Neural cell (in vitro differentiated cells): ENCODE results near the gene NUP62. TPM values are rescaled to one million over a fixed set of nuclear protein-coding genes. Genes with fewer than 3 reads are reported as not detected.

ENCODE experiments used
- H2AFZ ChIP-seq: fragments of 200-600, 300-800 bp; sonication (generic), shearing (Covaris generic); 2 replicates; pipeline ENCODE4 v1.6.0; 2014; ENCODE audit warnings: low read depth, mild to moderate bottlenecking, antibody characterized with exemption, low read length, moderate library complexity
- H3F3A ChIP-seq: fragments of 200-600 bp; shearing (Covaris generic); 2 replicates; pipeline ENCODE4 v1.6.1; 2016; ENCODE audit warnings: mild to moderate bottlenecking, moderate library complexity, mixed read lengths, antibody characterized with exemption, low read length; ENCODE audit not compliant: insufficient read depth, poor library complexity, severe bottlenecking
- H3K27ac ChIP-seq: fragments of 200-600, 300-800 bp; sonication (generic), shearing (Covaris generic); 2 replicates; pipeline ENCODE4 v1.5.1; 2014; ENCODE audit warnings: mild to moderate bottlenecking, low read length, moderate library complexity
- H3K27me3 ChIP-seq: fragments of 300-800, 200-600 bp; sonication (generic), shearing (Covaris generic); 2 replicates; pipeline ENCODE4 v1.6.0; 2014; ENCODE audit warnings: mild to moderate bottlenecking, low read depth, low read length, moderate library complexity; ENCODE audit not compliant: insufficient read depth
- H3K36me3 ChIP-seq: fragments of 300-800, 200-600 bp; sonication (generic), shearing (Covaris generic); 2 replicates; pipeline ENCODE4 v1.5.1; 2014; ENCODE audit warnings: mild to moderate bottlenecking, antibody characterized with exemption, low read length, moderate library complexity; ENCODE audit not compliant: insufficient read depth
- H3K4me2 ChIP-seq: fragments of 300-800, 200-600 bp; sonication (generic), shearing (Covaris generic); 2 replicates; pipeline ENCODE4 v1.6.0; 2014; ENCODE audit warnings: mild to moderate bottlenecking, low read length
- H3K4me3 ChIP-seq: fragments of 300-800, 200-600 bp; sonication (generic), shearing (Covaris generic); 2 replicates; pipeline ENCODE4 v1.5.1; 2014; ENCODE audit warnings: mild to moderate bottlenecking, low read length, moderate library complexity
- H3K79me2 ChIP-seq: fragments of 200-600 bp; shearing (Covaris generic); replicated peaks from 2 replicates; pipeline ENCODE4 v1.6.0; 2014; ENCODE audit warnings: mild to moderate bottlenecking, low read length, moderate library complexity; ENCODE audit not compliant: insufficient read depth
- H3K9ac ChIP-seq: fragments of 300-800, 200-600 bp; sonication (generic), shearing (Covaris generic); 2 replicates; pipeline ENCODE4 v1.6.1; 2016; ENCODE audit warnings: mild to moderate bottlenecking, low read length, mixed read lengths
- H3K9me2 ChIP-seq: fragments of 200-600 bp; shearing (Covaris generic); 2 replicates; pipeline ENCODE4 v1.6.1; 2016; ENCODE audit warnings: mild to moderate bottlenecking, low read length, mixed read lengths; ENCODE audit not compliant: insufficient read depth
- H3K9me3 ChIP-seq: fragments of 200-600, 300-800 bp; sonication (generic), shearing (Covaris generic); 2 replicates; pipeline ENCODE4 v1.6.1; 2016; ENCODE audit warnings: mild to moderate bottlenecking, mixed run types, low read length, moderate library complexity, mixed read lengths
- H4K20me1 ChIP-seq: fragments of 200-600 bp; shearing (Covaris generic); 2 replicates; pipeline ENCODE4 v1.6.1; 2016; ENCODE audit warnings: mild to moderate bottlenecking, mixed run types; ENCODE audit not compliant: insufficient read depth
- CTCF ChIP-seq: fragments of 450-650 bp; IDR thresholded peaks from 2 replicates; pipeline ENCODE4 v1.5.1; 2014; ENCODE audit warnings: antibody characterized with exemption, mild to moderate bottlenecking, moderate library complexity; ENCODE audit not compliant: poor library complexity, severe bottlenecking
- EP300 ChIP-seq: fragments of 450-650 bp; conservative IDR thresholded peaks from 2 replicates; pipeline ENCODE4 v1.6.1; 2014; ENCODE audit warnings: antibody characterized with exemption, mild to moderate bottlenecking, moderate library complexity; ENCODE audit not compliant: poor library complexity, severe bottlenecking
- EZH2 ChIP-seq: fragments of 200-600, 300-800 bp; shearing (Covaris generic), sonication (generic); IDR thresholded peaks from 2 replicates; pipeline ENCODE4 v1.6.1; 2014; ENCODE audit warnings: antibody characterized with exemption, low read length, borderline replicate concordance, mild to moderate bottlenecking; ENCODE audit not compliant: insufficient read depth, poor library complexity, severe bottlenecking
- MXI1 ChIP-seq: fragments of 450-650 bp; conservative IDR thresholded peaks from 2 replicates; pipeline ENCODE4 v1.6.1; 2014; ENCODE audit warnings: antibody characterized with exemption, mild to moderate bottlenecking; ENCODE audit not compliant: poor library complexity, severe bottlenecking
- POLR2AphosphoS5 ChIP-seq: IDR thresholded peaks from 2 replicates; pipeline ENCODE4 v1.6.1; 2012
- RAD21 ChIP-seq: fragments of 450-650 bp; conservative IDR thresholded peaks from 2 replicates; pipeline ENCODE4 v1.6.1; 2014; ENCODE audit warnings: antibody characterized with exemption, mild to moderate bottlenecking, moderate library complexity
- REST ChIP-seq: IDR thresholded peaks from 2 replicates; pipeline ENCODE4 v1.6.1; 2012; ENCODE audit warnings: borderline replicate concordance
- SMC3 ChIP-seq: fragments of 450-650 bp; conservative IDR thresholded peaks from 2 replicates; pipeline ENCODE4 v1.6.1; 2014; ENCODE audit warnings: antibody characterized with exemption, mild to moderate bottlenecking, moderate library complexity; ENCODE audit not compliant: poor library complexity
- TAF1 ChIP-seq: IDR thresholded peaks from 2 replicates; pipeline ENCODE4 v1.6.1; 2012; ENCODE audit warnings: low read depth
- polyA plus RNA-seq: library from polyadenylated mRNA; depleted of rRNA; stranded (reverse); fragments of >200 nt; gene quantifications from 2 replicates; pipeline ENCODE4 v1.2.3, GENCODE V29; 2014

NUP62 gene
- polyA plus RNA-seq, 1 donor from 2014 or later, result 24.9 TPM

- no peaks in the 10 kb centered on the region for H3F3A ChIP-seq
- H3K27me3 ChIP-seq, result no peaks in the 10 kb centered on the region
Observed at GRCh38 chr19:49939721-49940481, 10.6 kb upstream of the NUP62 start.

GRCh38 chr19:49938662-49939061 is 9.4 kb upstream of the NUP62 start:
- Histone ChIP-seq H3K27ac (no peak overlapping the region), H3K9me2 (no peaks in the 10 kb centered on the region), H4K20me1 (no peaks in the 10 kb centered on the region), H3K27me3 (no peaks in the 10 kb centered on the region), H3K4me2 (no peak overlapping the region), H3K9me3 (no peaks in the 10 kb centered on the region), H3K9ac (no peak overlapping the region), H2AFZ (no peak overlapping the region), H3K36me3 (no peaks in the 10 kb centered on the region), H3F3A (no peaks in the 10 kb centered on the region), H3K4me3 (no peak overlapping the region), H3K79me2 (no peaks in the 10 kb centered on the region)
- TF ChIP-seq RAD21 (no peak), TAF1 (no peak), MXI1 (no peak), POLR2AphosphoS5 (no peak), EZH2 (no peak), SMC3 (no peak), EP300 (no peak), CTCF (no peak), REST (no peak)

More at GRCh38 chr19:49939721-49940481, 10.6 kb upstream of the NUP62 start:
- H3K27ac ChIP-seq, result no peak overlapping the region
- H3K9me3 ChIP-seq, result no peaks in the 10 kb centered on the region
- H3K79me2 ChIP-seq, result no peaks in the 10 kb centered on the region
- H3K4me2 ChIP-seq, result no peak overlapping the region
- H3K9ac ChIP-seq, result no peak overlapping the region
- no peaks in the 10 kb centered on the region for H4K20me1 ChIP-seq
- H3K36me3 ChIP-seq, result no peaks in the 10 kb centered on the region
- H3K4me3 ChIP-seq, result no peak overlapping the region
- TF ChIP-seq EZH2 (no peak), TAF1 (no peak)
- no peaks in the 10 kb centered on the region for H3K9me2 ChIP-seq
- no peak overlapping the region for H2AFZ ChIP-seq
